ENCODE data around the gene TOGARAM2. TPM values are rescaled to one million over a fixed set of nuclear protein-coding genes. Genes with fewer than 3 reads are reported as not detected.

TOGARAM2 gene
- total RNA-seq, 1 experiment from 2014 or later: 0.75 TPM

- ChIA-PET CTCF (no interaction called here), POLR2A (ENCODE audit: low non-redundant PET) (no interaction called here)
- Histone ChIP-seq H3K36me3 (ENCODE audit: insufficient read depth, low read length, poor library complexity, severe bottlenecking) (no peaks in the 10 kb centered on the region), H3K27me3 (replicated peaks; ENCODE audit: insufficient read depth, low read depth, low read length, poor library complexity) (no peaks in the 10 kb centered on the region), H3K4me1 (ENCODE audit: insufficient read depth, low read length, poor library complexity, severe bottlenecking) (no peaks in the 10 kb centered on the region), H3K27ac (ENCODE audit: low read depth, low read length, poor library complexity, severe bottlenecking) (no peak overlapping the region), H3K9me3 (ENCODE audit: low read depth, low read length, poor library complexity, severe bottlenecking) (no peaks in the 10 kb centered on the region), H3K4me3 (ENCODE audit: low read depth, low read length, poor library complexity, severe bottlenecking) (no peak overlapping the region)
- DNase-seq (ENCODE audit: low spot score): no peak
- no peak for TF ChIP-seq CTCF (conservative IDR thresholded peaks at IDR 0.05; ENCODE audit: low read depth, low read length)
- TF ChIP-seq EZH2 (IDR thresholded peaks at IDR 0.05; ENCODE audit: borderline replicate concordance, low read depth, low read length, poor library complexity, severe bottlenecking): no peak
- intact Hi-C loops (cut with micrococcal nuclease; ENCODE audit: unreplicated experiment): no loop called here
- BruUV-seq (replicated peaks): no TSS peak
These were observed 84.1 kb downstream of the TOGARAM2 start for GRCh38 chr2:29065068-29065811.

- Histone ChIP-seq H3K4me1 (ENCODE audit: insufficient read depth, low read length, poor library complexity, severe bottlenecking) (no peaks in the 10 kb centered on the region), H3K27me3 (replicated peaks; ENCODE audit: insufficient read depth, low read depth, low read length, poor library complexity) (no peaks in the 10 kb centered on the region), H3K9me3 (ENCODE audit: low read depth, low read length, poor library complexity, severe bottlenecking) (no peaks in the 10 kb centered on the region), H3K36me3 (ENCODE audit: insufficient read depth, low read length, poor library complexity, severe bottlenecking) (no peaks in the 10 kb centered on the region), H3K4me3 (ENCODE audit: low read depth, low read length, poor library complexity, severe bottlenecking) (no peak overlapping the region), H3K27ac (ENCODE audit: low read depth, low read length, poor library complexity, severe bottlenecking) (no peak overlapping the region)
- no peak for TF ChIP-seq EZH2 (IDR thresholded peaks at IDR 0.05; ENCODE audit: borderline replicate concordance, low read depth, low read length, poor library complexity, severe bottlenecking)
- no peak for TF ChIP-seq CTCF (conservative IDR thresholded peaks at IDR 0.05; ENCODE audit: low read depth, low read length)
- DNase-seq (ENCODE audit: low spot score): no peak
- ChIA-PET POLR2A (ENCODE audit: low non-redundant PET) (no interaction called here), CTCF (no interaction called here)
- no TSS peak for BruUV-seq (replicated peaks)
- intact Hi-C loops (cut with micrococcal nuclease; ENCODE audit: unreplicated experiment): no loop called here
These were observed 85.3 kb downstream of the TOGARAM2 start for GRCh38 chr2:29066271-29066860.

- CTCF ChIA-PET: no interaction called here
- H3K4me1 ChIP-seq (ENCODE audit: insufficient read depth, low read length, poor library complexity, severe bottlenecking): no peaks in the 10 kb centered on the region
- DNase-seq (ENCODE audit: low spot score): no peak
- POLR2A ChIA-PET (ENCODE audit: low non-redundant PET): no interaction called here
- no peaks in the 10 kb centered on the region for H3K27me3 ChIP-seq (replicated peaks; ENCODE audit: insufficient read depth, low read depth, low read length, poor library complexity)
- TF ChIP-seq CTCF (conservative IDR thresholded peaks at IDR 0.05; ENCODE audit: low read depth, low read length): no peak
- no peak overlapping the region for H3K4me3 ChIP-seq (ENCODE audit: low read depth, low read length, poor library complexity, severe bottlenecking)
- H3K27ac ChIP-seq (ENCODE audit: low read depth, low read length, poor library complexity, severe bottlenecking): no peak overlapping the region
- no TSS peak for BruUV-seq (replicated peaks)
- no peaks in the 10 kb centered on the region for H3K36me3 ChIP-seq (ENCODE audit: insufficient read depth, low read length, poor library complexity, severe bottlenecking)
- no peaks in the 10 kb centered on the region for H3K9me3 ChIP-seq (ENCODE audit: low read depth, low read length, poor library complexity, severe bottlenecking)
- intact Hi-C loops (cut with micrococcal nuclease; ENCODE audit: unreplicated experiment): no loop called here
These were observed 86.0 kb downstream of the TOGARAM2 start for GRCh38 chr2:29066997-29067605.

Data from A673 (cell line).